GM18511 (cell line): ENCODE results near the gene MAST2.

ENCODE experiments used
- ATAC-seq: cut with Tn5 transposase; IDR thresholded peaks from one replicate; pipeline ENCODE4 v1.9.1; 2021; ENCODE audit warnings: mild to moderate bottlenecking, moderate library complexity; ENCODE audit not compliant: unreplicated experiment

The MAST2 gene

GRCh38 chr1:45803299-45803780, at the start of gene MAST2:
Gene MAST2, plus strand, starts transcription at chr1:45803612. Its CDS starts 284 bp downstream, at chr1:45803896.
- ATAC-seq, result peak; percentile 88

- ATAC-seq, result no peak
These were observed 47.7 kb upstream of the MAST2 start for GRCh38 chr1:45755697-45756096.

- ATAC-seq, result no peak
These were observed 41.1 kb upstream of the MAST2 start for GRCh38 chr1:45762291-45762690.

GRCh38 chr1:45765999-45766792, 37.2 kb upstream of the MAST2 start:
- ATAC-seq, result no peak

GRCh38 chr1:45767035-45767434, 36.4 kb upstream of the MAST2 start:
- ATAC-seq, result no peak

- ATAC-seq, result no peak
These were observed 34.0 kb upstream of the MAST2 start for GRCh38 chr1:45769261-45769932.

GRCh38 chr1:45772971-45773370, 30.4 kb upstream of the MAST2 start:
- ATAC-seq, result no peak

GRCh38 chr1:45775794-45776193, 27.6 kb upstream of the MAST2 start:
- no peak for ATAC-seq

- peak; percentile 61 for ATAC-seq
These were observed 17.8 kb upstream of the MAST2 start for GRCh38 chr1:45785583-45785982.

- ATAC-seq, result no peak
These were observed 15.5 kb upstream of the MAST2 start for GRCh38 chr1:45787905-45788304.

GRCh38 chr1:45789601-45790000, 13.8 kb upstream of the MAST2 start:
- no peak for ATAC-seq

GRCh38 chr1:45792744-45793143, 10.7 kb upstream of the MAST2 start:
- ATAC-seq, result no peak

- no peak for ATAC-seq
These were observed 9.3 kb upstream of the MAST2 start for GRCh38 chr1:45793942-45794604.

- ATAC-seq, result no peak
These were observed 7.0 kb upstream of the MAST2 start for GRCh38 chr1:45796381-45796780.

GRCh38 chr1:45796946-45797345, 6.5 kb upstream of the MAST2 start:
- no peak for ATAC-seq

- ATAC-seq, result no peak
These were observed 2.5 kb upstream of the MAST2 start for GRCh38 chr1:45800899-45801298.

GRCh38 chr1:45802343-45803298, 791 bp upstream of the MAST2 start:
- peak; percentile 52 for ATAC-seq

- peak; percentile 40 for ATAC-seq
These were observed 613 bp downstream of the MAST2 start for GRCh38 chr1:45803781-45804668.

- no peak for ATAC-seq
These were observed 1.2 kb downstream of the MAST2 start for GRCh38 chr1:45804669-45804969.

GRCh38 chr1:45806129-45806528, 2.7 kb downstream of the MAST2 start:
- ATAC-seq, result no peak
